H1 (cell line): Measurements from ENCODE around the gene METTL18. TPM values are rescaled to one million over a fixed set of nuclear protein-coding genes. Genes with fewer than 3 reads are reported as not detected.
A peak's percentile ranks its signal among the peaks of the same experiment; 100 is the strongest.

Experiments used
- EP300 ChIP-seq, 2 experiments: IDR thresholded peaks; 1 replicate in 1 of 2; 2 replicates in 1 of 2; pipeline ENCODE4 v1.6.1; 2011 to 2012; ENCODE audit warnings: low read depth in 2 of 2, low read length in 2 of 2, mild to moderate bottlenecking in 2 of 2, borderline replicate concordance in 1 of 2, inconsistent platforms in 1 of 2, moderate library complexity in 1 of 2
- SP1 ChIP-seq: IDR thresholded peaks from 2 replicates; pipeline ENCODE4 v1.6.1; 2011; ENCODE audit warnings: low read depth, low read length
- SP4 ChIP-seq: IDR thresholded peaks from 2 replicates; pipeline ENCODE4 v1.6.1; 2012; ENCODE audit warnings: low read length, inconsistent platforms
- ZNF274 ChIP-seq: IDR thresholded peaks from 2 replicates; pipeline ENCODE4 v1.7.0; 2012; ENCODE audit warnings: low read length, borderline replicate concordance; ENCODE audit errors: extremely low read depth
- polyA plus RNA-seq, 7 experiments: library from polyadenylated mRNA; depleted of rRNA in 3 of 7; stranded (reverse) in 5 of 7; unstranded in 2 of 7; fragments of >200 nt in 5 of 7; fragments of 200-250 nt in 2 of 7; gene quantifications; 1 replicate in 5 of 7; 2 replicates in 1 of 7; 4 replicates in 1 of 7; pipeline versions ENCODE4 v1.2.1 to v1.2.3, GENCODE V29; 2011 to 2013; ENCODE audit warnings: missing spikeins in 2 of 7, mixed read lengths in 2 of 7
- total RNA-seq: library from RNA; stranded (reverse); fragmentation: NEBNext Ultra II Directional; extraction: Animal tissue kit (Norgen Biotek cat#: 25700); gene quantifications from 2 replicates; pipeline ENCODE4 v1.2.1, GENCODE V29; 2021
- TF ChIP-seq, protein P1 (sequence below), 3 experiments: IDR thresholded peaks; 1 replicate in 2 of 3; 2 replicates in 1 of 3; pipeline versions ENCODE4 v1.5.1 to v1.6.1; 2011; ENCODE audit warnings: low read length in 3 of 3, mild to moderate bottlenecking in 3 of 3, inconsistent platforms in 2 of 3, low read depth in 1 of 3, moderate library complexity in 1 of 3; ENCODE audit not compliant: insufficient read depth in 1 of 3; ENCODE audit errors: control extremely low read depth in 1 of 3

The METTL18 gene
- total and polyA plus RNA-seq, 2 of the 8 experiments (the other 6 are each of a cell fraction or from before 2014, with no cell fraction given): 1.4 to 7.6 TPM

- TF ChIP-seq EP300 (IDR thresholded peaks at IDR 0.05; ENCODE audit: borderline replicate concordance in 1 of 2, low read depth in 2 of 2, low read length in 2 of 2): no peak
- TF ChIP-seq, protein P1, sequence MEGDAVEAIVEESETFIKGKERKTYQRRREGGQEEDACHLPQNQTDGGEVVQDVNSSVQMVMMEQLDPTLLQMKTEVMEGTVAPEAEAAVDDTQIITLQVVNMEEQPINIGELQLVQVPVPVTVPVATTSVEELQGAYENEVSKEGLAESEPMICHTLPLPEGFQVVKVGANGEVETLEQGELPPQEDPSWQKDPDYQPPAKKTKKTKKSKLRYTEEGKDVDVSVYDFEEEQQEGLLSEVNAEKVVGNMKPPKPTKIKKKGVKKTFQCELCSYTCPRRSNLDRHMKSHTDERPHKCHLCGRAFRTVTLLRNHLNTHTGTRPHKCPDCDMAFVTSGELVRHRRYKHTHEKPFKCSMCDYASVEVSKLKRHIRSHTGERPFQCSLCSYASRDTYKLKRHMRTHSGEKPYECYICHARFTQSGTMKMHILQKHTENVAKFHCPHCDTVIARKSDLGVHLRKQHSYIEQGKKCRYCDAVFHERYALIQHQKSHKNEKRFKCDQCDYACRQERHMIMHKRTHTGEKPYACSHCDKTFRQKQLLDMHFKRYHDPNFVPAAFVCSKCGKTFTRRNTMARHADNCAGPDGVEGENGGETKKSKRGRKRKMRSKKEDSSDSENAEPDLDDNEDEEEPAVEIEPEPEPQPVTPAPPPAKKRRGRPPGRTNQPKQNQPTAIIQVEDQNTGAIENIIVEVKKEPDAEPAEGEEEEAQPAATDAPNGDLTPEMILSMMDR (IDR thresholded peaks at IDR 0.05; ENCODE audit: control extremely low read depth in 1 of 3, insufficient read depth in 1 of 3, low read depth in 1 of 3, low read length in 3 of 3): peak in 2 of 3 experiments; percentile 10 to 35; a peak in 2 of 4 replicates
- no peak for TF ChIP-seq ZNF274
- no peak for TF ChIP-seq SP4
- no peak for TF ChIP-seq SP1
Measured at GRCh38 chr1:169809370-169810095, 14.8 kb upstream of the METTL18 start (continued).
